ENCODE results near the gene PRR12. TPM values are rescaled to one million over a fixed set of nuclear protein-coding genes. Genes with fewer than 3 reads are reported as not detected.

PRR12 gene
- total RNA-seq, 4 donors from 2014 or later = 11.6 to 32.7 (median 18.1) TPM

DNA sequence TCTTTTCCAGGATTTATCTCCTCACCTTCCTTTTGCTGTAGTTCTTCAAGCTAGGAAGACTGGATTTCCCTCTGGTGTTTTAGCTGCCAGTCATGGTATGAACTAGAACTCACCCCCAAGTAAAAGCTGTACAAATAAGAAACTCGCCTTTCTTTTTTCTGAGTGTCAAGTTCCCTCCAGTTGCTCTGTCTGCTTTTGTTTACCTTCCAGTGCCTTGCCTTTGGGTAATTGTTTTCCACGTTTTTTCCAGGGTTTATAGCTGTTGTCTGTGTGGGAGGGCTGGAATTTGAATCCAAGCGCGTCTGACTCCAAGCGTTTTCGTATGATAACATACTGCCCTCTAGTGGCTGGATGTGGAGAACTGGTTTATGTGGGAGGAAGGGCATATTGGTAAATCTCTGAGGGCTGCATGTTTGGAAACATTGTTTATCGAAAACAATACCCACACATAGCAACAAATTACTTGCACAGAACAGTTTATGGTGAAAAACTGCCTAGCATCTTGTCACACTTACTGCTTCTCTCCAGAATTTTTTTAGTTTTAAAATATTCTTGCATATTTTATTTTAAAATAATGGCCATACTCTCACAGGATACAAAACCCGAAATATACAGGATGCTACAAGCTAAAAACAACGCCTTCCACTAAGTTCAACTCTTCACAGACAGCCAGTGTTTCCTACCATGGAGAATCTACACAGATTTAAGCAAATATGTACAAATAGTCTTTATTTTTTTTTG is 44.0 kb upstream of the PRR12 start:
- H3K4me3 ChIP-seq = no peak overlapping the region
- TF ChIP-seq, protein P1, sequence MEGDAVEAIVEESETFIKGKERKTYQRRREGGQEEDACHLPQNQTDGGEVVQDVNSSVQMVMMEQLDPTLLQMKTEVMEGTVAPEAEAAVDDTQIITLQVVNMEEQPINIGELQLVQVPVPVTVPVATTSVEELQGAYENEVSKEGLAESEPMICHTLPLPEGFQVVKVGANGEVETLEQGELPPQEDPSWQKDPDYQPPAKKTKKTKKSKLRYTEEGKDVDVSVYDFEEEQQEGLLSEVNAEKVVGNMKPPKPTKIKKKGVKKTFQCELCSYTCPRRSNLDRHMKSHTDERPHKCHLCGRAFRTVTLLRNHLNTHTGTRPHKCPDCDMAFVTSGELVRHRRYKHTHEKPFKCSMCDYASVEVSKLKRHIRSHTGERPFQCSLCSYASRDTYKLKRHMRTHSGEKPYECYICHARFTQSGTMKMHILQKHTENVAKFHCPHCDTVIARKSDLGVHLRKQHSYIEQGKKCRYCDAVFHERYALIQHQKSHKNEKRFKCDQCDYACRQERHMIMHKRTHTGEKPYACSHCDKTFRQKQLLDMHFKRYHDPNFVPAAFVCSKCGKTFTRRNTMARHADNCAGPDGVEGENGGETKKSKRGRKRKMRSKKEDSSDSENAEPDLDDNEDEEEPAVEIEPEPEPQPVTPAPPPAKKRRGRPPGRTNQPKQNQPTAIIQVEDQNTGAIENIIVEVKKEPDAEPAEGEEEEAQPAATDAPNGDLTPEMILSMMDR (IDR thresholded peaks at IDR 0.05) = peak; percentile 76 to 92 (median 82)
- TF ChIP-seq EP300 (IDR thresholded peaks at IDR 0.05) = peak in 1 of 2 donors; percentile 51
- no peak for TF ChIP-seq POLR2A (IDR thresholded peaks at IDR 0.05)
- H3K27me3 ChIP-seq = no peaks in the 10 kb centered on the region
- H3K36me3 ChIP-seq = peaks cover 0 to 14% (median 0%) of the 10 kb centered on the region in 3 donors
- peak overlapping the region in 2 of 4 donors; percentile 61 to 75 for H3K27ac ChIP-seq
- peak; percentile 52 to 97 for DNase-seq (ENCODE audit: low spot score in 2 of 2)
- peaks cover 0 to 15% (median 8%) of the 10 kb centered on the region in 4 donors for H3K4me1 ChIP-seq
- no peaks in the 10 kb centered on the region for H3K9me3 ChIP-seq
- 7% methylated on average over 9 of the region's 9 CpGs for WGBS, 2 donors

DNA sequence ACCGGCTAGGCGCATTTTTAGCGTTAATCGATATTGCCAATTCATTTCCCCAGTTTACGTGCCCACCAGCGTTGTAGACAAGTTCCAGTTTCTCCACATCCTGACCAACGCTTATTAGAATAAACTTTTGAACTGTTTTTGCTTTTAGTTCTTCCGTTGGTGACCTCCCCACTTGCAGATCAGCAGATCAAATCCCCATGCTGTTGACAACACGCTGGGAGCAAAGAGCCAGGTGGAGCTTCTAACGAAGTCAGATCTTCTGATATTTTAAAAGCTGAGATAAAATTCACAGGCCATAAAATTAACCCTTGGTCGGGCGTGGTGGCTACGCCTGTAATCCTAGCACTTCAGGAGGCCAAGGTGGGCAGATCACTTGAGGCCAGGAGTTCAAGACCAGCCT is 41.9 kb upstream of the PRR12 start:
- no peak for DNase-seq (ENCODE audit: low spot score in 2 of 2)
- whole genome bisulfite sequencing, 2 donors = 75 to 79% methylated on average over 13 of the region's 13 CpGs
- Histone ChIP-seq H3K27me3 (no peaks in the 10 kb centered on the region), H3K36me3 (peaks cover 0 to 3% (median 0%) of the 10 kb centered on the region in 3 donors), H3K27ac (no peak overlapping the region), H3K4me3 (no peak overlapping the region), H3K4me1 (peaks cover 0 to 22% (median 11%) of the 10 kb centered on the region in 4 donors), H3K9me3 (no peaks in the 10 kb centered on the region)
- TF ChIP-seq EP300 (IDR thresholded peaks at IDR 0.05) (no peak), POLR2A (IDR thresholded peaks at IDR 0.05) (no peak)
- TF ChIP-seq, protein P1 (IDR thresholded peaks at IDR 0.05) = no peak

DNA sequence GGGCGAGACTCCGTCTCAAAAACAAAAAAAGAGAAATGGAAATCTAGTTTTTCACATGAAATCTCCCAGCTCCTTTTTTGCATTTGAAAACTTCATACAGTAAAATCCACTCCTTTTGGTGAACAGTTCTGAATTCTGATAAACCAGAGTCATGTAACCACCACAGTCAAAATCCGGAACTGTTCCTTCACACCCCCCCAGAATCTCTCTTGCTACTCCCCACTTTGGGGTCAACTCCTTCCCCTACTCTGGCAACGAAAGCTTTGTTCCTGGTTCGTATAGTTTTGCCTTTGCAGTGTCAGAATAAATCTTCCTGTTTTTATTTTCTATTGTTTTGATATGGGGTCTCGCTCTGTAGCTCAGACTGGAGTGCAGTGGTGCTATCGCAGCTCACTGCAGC is 39.5 kb upstream of the PRR12 start:
- H3K27ac ChIP-seq = no peak overlapping the region
- peaks cover 0 to 32% (median 12%) of the 10 kb centered on the region in 4 donors for H3K4me1 ChIP-seq
- TF ChIP-seq POLR2A (IDR thresholded peaks at IDR 0.05) (no peak), EP300 (IDR thresholded peaks at IDR 0.05) (no peak)
- TF ChIP-seq, protein P1 (IDR thresholded peaks at IDR 0.05) = no peak
- WGBS, 2 donors = 75 to 79% methylated on average over 7 of the region's 7 CpGs
- H3K4me3 ChIP-seq = no peak overlapping the region
- no peaks in the 10 kb centered on the region for H3K27me3 ChIP-seq
- no peak for DNase-seq (ENCODE audit: low spot score in 2 of 2)
- peaks cover 0 to 25% (median 4%) of the 10 kb centered on the region in 3 donors for H3K36me3 ChIP-seq
- H3K9me3 ChIP-seq = no peaks in the 10 kb centered on the region

DNA sequence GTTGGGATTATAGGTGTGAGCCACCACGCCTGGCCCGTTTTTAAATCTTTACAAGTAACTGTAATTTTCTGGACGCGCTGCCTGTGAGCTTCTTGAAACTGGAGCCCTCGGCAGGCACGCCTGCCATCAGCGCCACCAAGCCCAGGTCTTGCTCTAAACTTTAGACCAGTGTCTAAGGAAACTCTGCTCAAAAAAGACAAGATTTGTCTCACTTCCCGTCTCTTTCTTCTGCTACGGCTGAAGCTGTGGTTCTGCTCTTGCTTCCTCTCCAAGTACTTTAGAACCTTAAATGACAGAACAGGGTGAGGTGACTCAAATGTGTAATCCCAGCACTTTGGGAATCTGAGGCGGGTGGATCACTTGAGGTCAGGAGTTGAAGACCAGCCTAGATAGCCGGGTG is 38.2 kb upstream of the PRR12 start:
- no peaks in the 10 kb centered on the region for H3K9me3 ChIP-seq
- H3K4me1 ChIP-seq = peaks cover 0 to 23% (median 6%) of the 10 kb centered on the region in 4 donors
- no peak for DNase-seq (ENCODE audit: low spot score in 2 of 2)
- TF ChIP-seq POLR2A (IDR thresholded peaks at IDR 0.05) (no peak), EP300 (IDR thresholded peaks at IDR 0.05) (no peak)
- TF ChIP-seq, protein P1 (IDR thresholded peaks at IDR 0.05) = no peak
- peak overlapping the region in 1 of 4 donors; percentile 52 for H3K27ac ChIP-seq
- 86 to 91% methylated on average over 10 to 11 of the region's 11 CpGs for WGBS, 2 donors
- H3K27me3 ChIP-seq = no peaks in the 10 kb centered on the region
- no peak overlapping the region for H3K4me3 ChIP-seq
- peaks cover 0 to 37% (median 12%) of the 10 kb centered on the region in 3 donors for H3K36me3 ChIP-seq

All from tibial nerve (tissue), 4 donors.